ENCODE measurements around the gene NEURL1B.

NEURL1B gene

DNA sequence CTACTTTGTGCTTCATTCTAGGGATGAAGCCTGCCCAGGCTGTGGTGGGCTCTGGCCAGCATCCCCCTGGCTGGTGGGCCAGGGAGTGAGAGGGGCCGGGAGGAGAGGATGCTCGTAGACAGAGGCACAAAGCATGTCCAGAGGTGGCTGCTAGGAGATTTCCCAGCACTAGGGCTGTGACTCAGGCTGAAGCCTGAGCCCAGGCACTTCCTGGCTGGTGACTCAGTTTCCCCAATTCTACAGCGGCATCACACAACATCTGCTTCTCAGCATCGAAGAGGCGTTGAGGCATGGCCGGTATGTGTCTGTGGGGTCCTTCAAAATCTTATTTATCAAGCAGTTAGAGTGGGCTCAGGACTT, 74.3 kb downstream of the NEURL1B start:
- DNase-seq (ENCODE audit: low read depth): no peak
- TF ChIP-seq, protein P1, sequence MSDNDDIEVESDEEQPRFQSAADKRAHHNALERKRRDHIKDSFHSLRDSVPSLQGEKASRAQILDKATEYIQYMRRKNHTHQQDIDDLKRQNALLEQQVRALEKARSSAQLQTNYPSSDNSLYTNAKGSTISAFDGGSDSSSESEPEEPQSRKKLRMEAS (IDR thresholded peaks at IDR 0.05; ENCODE audit: low read depth, low read length): no peak
- TF ChIP-seq POLR2A (IDR thresholded peaks at IDR 0.05; ENCODE audit: extremely low read depth, insufficient read length): no peak
- no peak for TF ChIP-seq MYC (IDR thresholded peaks at IDR 0.05; ENCODE audit: low read depth, low read length)
- no peak for TF ChIP-seq CTCF (IDR thresholded peaks at IDR 0.05; ENCODE audit: low read depth, low read length)
- H3K4me3 ChIP-seq (ENCODE audit: low read depth, low read length): no peak overlapping the region

- TF ChIP-seq MYC (IDR thresholded peaks at IDR 0.05; ENCODE audit: low read depth, low read length) (no peak), CTCF (IDR thresholded peaks at IDR 0.05; ENCODE audit: low read depth, low read length) (no peak), POLR2A (IDR thresholded peaks at IDR 0.05; ENCODE audit: extremely low read depth, insufficient read length) (no peak)
- H3K4me3 ChIP-seq (ENCODE audit: low read depth, low read length): no peak overlapping the region
- no peak for DNase-seq (ENCODE audit: low read depth)
These were observed 75.0 kb downstream of the NEURL1B start for GRCh38 chr5:172715931-172716682.

DNA sequence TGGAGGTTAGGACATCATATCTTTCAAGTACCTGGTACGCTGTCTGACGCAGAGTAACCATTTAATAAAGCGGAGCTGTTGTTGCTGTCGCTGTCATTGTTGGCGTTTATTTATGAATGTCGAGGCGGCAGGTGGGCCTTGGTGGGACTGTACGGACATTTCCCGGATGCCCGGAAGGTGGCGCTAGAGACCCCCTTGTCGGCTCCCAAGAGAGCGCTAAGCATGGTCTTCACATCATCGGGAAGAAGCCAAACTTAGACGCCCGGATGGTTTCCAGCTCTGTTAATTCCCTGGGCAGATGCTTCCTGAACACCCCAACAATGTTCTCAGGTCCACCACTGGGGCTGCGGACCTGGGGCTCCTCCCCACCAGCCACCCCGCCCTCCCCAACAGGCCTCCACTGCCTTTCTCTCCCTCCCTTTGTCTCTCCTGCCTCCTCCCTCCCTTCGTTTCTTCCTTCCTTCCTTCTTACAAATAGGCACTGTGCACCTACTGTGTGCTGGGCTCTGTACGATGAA, 75.8 kb downstream of the NEURL1B start:
- DNase-seq (ENCODE audit: low read depth): peak; percentile 78
- TF ChIP-seq CTCF (IDR thresholded peaks at IDR 0.05; ENCODE audit: low read depth, low read length): peak; percentile 69
- TF ChIP-seq, protein P1 (IDR thresholded peaks at IDR 0.05; ENCODE audit: low read depth, low read length): 0 out of 2 replicates have a peak, but pooled peaks have one; percentile 36
- TF ChIP-seq POLR2A (IDR thresholded peaks at IDR 0.05; ENCODE audit: extremely low read depth, insufficient read length): no peak
- no peak overlapping the region for H3K4me3 ChIP-seq (ENCODE audit: low read depth, low read length)

GRCh38 chr5:172717481-172718195, 76.6 kb downstream of the NEURL1B start:
- no peak overlapping the region for H3K4me3 ChIP-seq (ENCODE audit: low read depth, low read length)

GRCh38 chr5:172718527-172719114, 77.6 kb downstream of the NEURL1B start:
- DNase-seq (ENCODE audit: low read depth): no peak
- no peak overlapping the region for H3K4me3 ChIP-seq (ENCODE audit: low read depth, low read length)
- no peak for TF ChIP-seq MYC (IDR thresholded peaks at IDR 0.05; ENCODE audit: low read depth, low read length)
- no peak for TF ChIP-seq POLR2A (IDR thresholded peaks at IDR 0.05; ENCODE audit: extremely low read depth, insufficient read length)
- TF ChIP-seq, protein P1 (IDR thresholded peaks at IDR 0.05; ENCODE audit: low read depth, low read length): no peak
- TF ChIP-seq CTCF (IDR thresholded peaks at IDR 0.05; ENCODE audit: low read depth, low read length): no peak

More at GRCh38 chr5:172717481-172718195, 76.6 kb downstream of the NEURL1B start:
- TF ChIP-seq, protein P1 (IDR thresholded peaks at IDR 0.05; ENCODE audit: low read depth, low read length): no peak
- TF ChIP-seq MYC (IDR thresholded peaks at IDR 0.05; ENCODE audit: low read depth, low read length): no peak
- TF ChIP-seq POLR2A (IDR thresholded peaks at IDR 0.05; ENCODE audit: extremely low read depth, insufficient read length): no peak
- DNase-seq (ENCODE audit: low read depth): no peak

DNA sequence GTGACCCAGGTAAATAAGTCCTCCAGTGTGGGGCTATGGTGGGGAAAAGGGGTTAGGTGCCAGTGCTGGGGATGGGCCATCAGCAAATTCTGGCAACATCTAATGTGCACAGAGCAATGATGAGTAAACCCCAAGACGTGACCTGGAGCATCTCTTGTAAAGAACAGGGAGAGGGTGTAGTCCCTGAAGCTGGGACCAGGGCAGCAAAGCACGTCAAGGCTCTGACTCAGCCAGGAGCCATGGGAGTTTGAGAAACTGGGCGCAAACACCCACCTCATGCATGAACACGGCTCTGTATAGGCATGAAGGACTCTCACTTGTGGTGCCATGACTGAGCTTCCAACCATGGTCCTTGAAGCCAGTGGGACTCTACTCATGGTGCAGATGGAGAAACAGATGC, 78.1 kb downstream of the NEURL1B start:
- TF ChIP-seq POLR2A (IDR thresholded peaks at IDR 0.05; ENCODE audit: extremely low read depth, insufficient read length) (no peak), CTCF (IDR thresholded peaks at IDR 0.05; ENCODE audit: low read depth, low read length) (no peak), MYC (IDR thresholded peaks at IDR 0.05; ENCODE audit: low read depth, low read length) (no peak)
- TF ChIP-seq, protein P1 (IDR thresholded peaks at IDR 0.05; ENCODE audit: low read depth, low read length): no peak
- no peak overlapping the region for H3K4me3 ChIP-seq (ENCODE audit: low read depth, low read length)
- DNase-seq (ENCODE audit: low read depth): no peak
